ENCODE measurements around the gene ARF3. TPM values are rescaled to one million over a fixed set of nuclear protein-coding genes. Genes with fewer than 3 reads are reported as not detected.

Gene ARF3
- polyA plus RNA-seq, 1 donor (not counting 4 experiments of a cell fraction or from before 2014, with no cell fraction given), result 236 TPM

- Histone ChIP-seq H3K4me2 (ENCODE audit: control insufficient read depth, extremely low read depth, insufficient read depth, low read depth, low read length) (no peak overlapping the region), H3K79me2 (ENCODE audit: control insufficient read depth, insufficient read depth, low read length) (no peaks in the 10 kb centered on the region), H3K9me1 (ENCODE audit: control insufficient read depth, extremely low read depth, insufficient read depth, low read length) (no peaks in the 10 kb centered on the region), H3K27ac (ENCODE audit: control insufficient read depth, insufficient read depth, low read length) (no peak overlapping the region), H4K20me1 (ENCODE audit: control insufficient read depth, extremely low read depth, insufficient read depth, low read length) (no peaks in the 10 kb centered on the region), H2AFZ (ENCODE audit: control insufficient read depth, low read length) (no peak overlapping the region), H3K4me1 (ENCODE audit: control insufficient read depth, extremely low read depth, insufficient read depth, low read length) (no peaks in the 10 kb centered on the region), H3K9me3 (ENCODE audit: control insufficient read depth, low read depth, low read length) (no peaks in the 10 kb centered on the region), H3K27me3 (ENCODE audit: control insufficient read depth, extremely low read depth, insufficient read depth, low read length) (peaks cover 14% of the 10 kb centered on the region), H3K9ac (ENCODE audit: control insufficient read depth, extremely low read depth, insufficient read depth, low read length) (no peak overlapping the region), H3K4me3 (ENCODE audit: control insufficient read depth in 2 of 3, extremely low read depth in 1 of 3, insufficient read depth in 2 of 3, low read depth in 1 of 3, low read length in 3 of 3) (no peak overlapping the region), H3K36me3 (ENCODE audit: control insufficient read depth in 2 of 2, extremely low read depth in 1 of 2, insufficient read depth in 2 of 2, low read length in 2 of 2) (no peaks in the 10 kb centered on the region)
- TF ChIP-seq CTCF (optimal IDR thresholded peaks at IDR 0.05 in 1 of 3, IDR thresholded peaks at IDR 0.05 in 1 of 3, conservative IDR thresholded peaks at IDR 0.05 in 1 of 3; ENCODE audit: extremely low read depth in 1 of 3, insufficient read depth in 2 of 3, low read length in 3 of 3), result no peak
- TF ChIP-seq EZH2 (IDR thresholded peaks at IDR 0.05; ENCODE audit: low read length), result no peak
- dilution Hi-C loops (cut with MboI; ENCODE audit: extremely low pct_ligation_motif_present, low sequenced_read_pairs), result no loop called here
- no peak for DNase-seq (ENCODE audit: low read depth, low spot score)
- FAIRE-seq, result no peak
Measured at GRCh38 chr12:48990552-48990951, 33.3 kb upstream of the ARF3 start.

DNA sequence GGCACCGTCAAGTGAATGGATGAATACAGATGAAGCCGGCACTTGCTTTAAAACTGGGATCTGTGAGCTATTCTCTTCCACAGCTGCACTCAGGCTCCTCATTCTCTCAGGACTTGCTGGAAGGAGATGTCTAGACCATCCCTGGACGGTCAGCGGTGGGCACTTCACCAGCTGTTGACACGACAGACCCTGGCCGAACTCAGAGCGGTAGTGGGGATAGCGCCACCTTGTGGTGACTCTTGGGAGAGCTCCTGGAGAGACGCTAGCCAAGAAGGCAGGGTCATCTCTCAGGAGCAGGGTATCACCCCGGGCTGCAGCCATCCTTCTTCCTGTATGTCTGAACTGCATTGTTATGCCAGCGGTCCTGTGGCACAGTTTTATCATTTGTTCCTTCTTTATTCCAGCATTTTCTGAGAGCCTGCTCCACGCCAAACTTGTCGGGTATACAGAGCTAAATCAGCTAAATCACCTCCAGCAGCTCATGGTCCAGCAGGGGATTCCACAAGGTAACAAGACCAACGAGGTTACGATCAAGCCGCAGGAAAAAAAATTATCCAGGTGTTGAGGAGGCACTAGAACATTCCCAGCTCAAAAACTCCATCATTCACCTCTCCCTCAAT is 30.9 kb upstream of the ARF3 start:
- Histone ChIP-seq H3K4me1 (ENCODE audit: control insufficient read depth, extremely low read depth, insufficient read depth, low read length) (no peaks in the 10 kb centered on the region), H3K9me3 (ENCODE audit: control insufficient read depth, low read depth, low read length) (no peaks in the 10 kb centered on the region), H3K4me2 (ENCODE audit: control insufficient read depth, extremely low read depth, insufficient read depth, low read depth, low read length) (no peak overlapping the region), H3K27me3 (ENCODE audit: control insufficient read depth, extremely low read depth, insufficient read depth, low read length) (peaks cover 37% of the 10 kb centered on the region), H3K27ac (ENCODE audit: control insufficient read depth, insufficient read depth, low read length) (no peak overlapping the region), H3K9me1 (ENCODE audit: control insufficient read depth, extremely low read depth, insufficient read depth, low read length) (no peaks in the 10 kb centered on the region), H3K79me2 (ENCODE audit: control insufficient read depth, insufficient read depth, low read length) (no peaks in the 10 kb centered on the region), H4K20me1 (ENCODE audit: control insufficient read depth, extremely low read depth, insufficient read depth, low read length) (no peaks in the 10 kb centered on the region), H3K9ac (ENCODE audit: control insufficient read depth, extremely low read depth, insufficient read depth, low read length) (no peak overlapping the region), H3K36me3 (ENCODE audit: control insufficient read depth in 2 of 2, extremely low read depth in 1 of 2, insufficient read depth in 2 of 2, low read length in 2 of 2) (no peaks in the 10 kb centered on the region), H3K4me3 (ENCODE audit: control insufficient read depth in 2 of 3, extremely low read depth in 1 of 3, insufficient read depth in 2 of 3, low read depth in 1 of 3, low read length in 3 of 3) (no peak overlapping the region), H2AFZ (ENCODE audit: control insufficient read depth, low read length) (no peak overlapping the region)
- TF ChIP-seq EZH2 (IDR thresholded peaks at IDR 0.05; ENCODE audit: low read length) (no peak), CTCF (optimal IDR thresholded peaks at IDR 0.05 in 1 of 3, IDR thresholded peaks at IDR 0.05 in 1 of 3, conservative IDR thresholded peaks at IDR 0.05 in 1 of 3; ENCODE audit: extremely low read depth in 1 of 3, insufficient read depth in 2 of 3, low read length in 3 of 3) (peak; percentile 91 to 96 (median 94))
- peak; percentile 71 for FAIRE-seq
- dilution Hi-C loops (cut with MboI; ENCODE audit: extremely low pct_ligation_motif_present, low sequenced_read_pairs), result no loop called here
- DNase-seq (ENCODE audit: low read depth, low spot score), result no peak
